Measurements from ENCODE around the gene KPNB1. TPM values are rescaled to one million over a fixed set of nuclear protein-coding genes. Genes with fewer than 3 reads are reported as not detected.

Gene KPNB1
- total and polyA plus RNA-seq, 12 donors, result 41.5 to 352 (median 214) TPM

GRCh38 chr17:47669081-47669480 is 19.4 kb downstream of the KPNB1 start:
- H3K36me3 ChIP-seq (replicated peaks in 1 of 2), result peaks cover 0 to 96% of the 10 kb centered on the region in 2 donors
- peaks cover under 1 to 4% of the 10 kb centered on the region in 2 donors for H3K4me1 ChIP-seq (replicated peaks in 1 of 2)
- H3K27ac ChIP-seq, result no peak overlapping the region
- no peaks in the 10 kb centered on the region for H3K9me3 ChIP-seq (replicated peaks in 1 of 3)
- no peak for DNase-seq
- 59 to 72% (median 67%) methylated on average over 4 of the region's 4 CpGs for WGBS, 4 donors
- no peaks in the 10 kb centered on the region for H3K27me3 ChIP-seq
- intact Hi-C loops (cut with DNase I), result loop anchor here in 1 of 2 donors (10.0 kb wide), 1 partner anchor 136 kb away; no protein-coding TSS in a partner anchor
- no peak overlapping the region for H3K4me3 ChIP-seq
- TF ChIP-seq CTCF (IDR thresholded peaks at IDR 0.05) (no peak), POLR2A (IDR thresholded peaks at IDR 0.05) (no peak)

GRCh38 chr17:47670064-47670463 is 20.3 kb downstream of the KPNB1 start:
- H3K9me3 ChIP-seq (replicated peaks in 1 of 3), result no peaks in the 10 kb centered on the region
- TF ChIP-seq CTCF (IDR thresholded peaks at IDR 0.05), result no peak
- no peak for TF ChIP-seq POLR2A (IDR thresholded peaks at IDR 0.05)
- intact Hi-C loops (cut with DNase I), result no loop called here
- no peak overlapping the region for H3K27ac ChIP-seq
- H3K36me3 ChIP-seq (replicated peaks in 1 of 2), result peaks cover 0 to 96% of the 10 kb centered on the region in 2 donors
- no peaks in the 10 kb centered on the region for H3K27me3 ChIP-seq
- no peak overlapping the region for H3K4me3 ChIP-seq
- H3K4me1 ChIP-seq (replicated peaks in 1 of 2), result peaks cover 4 to 6% of the 10 kb centered on the region in 2 donors
- 16 to 22% (median 21%) methylated on average over 1 of the region's 1 CpG for WGBS, 4 donors
- DNase-seq, result no peak

GRCh38 chr17:47674499-47674898 is 24.8 kb downstream of the KPNB1 start:
- 73 to 85% (median 78%) methylated on average over 4 of the region's 4 CpGs for WGBS, 4 donors
- no peak for DNase-seq
- TF ChIP-seq CTCF (IDR thresholded peaks at IDR 0.05) (no peak), POLR2A (IDR thresholded peaks at IDR 0.05) (no peak)
- Histone ChIP-seq H3K27me3 (no peaks in the 10 kb centered on the region), H3K4me1 (replicated peaks in 1 of 2) (peaks cover 13 to 19% of the 10 kb centered on the region in 2 donors), H3K27ac (peak overlapping the region in 2 of 5 donors; percentile 31 to 40), H3K9me3 (replicated peaks in 1 of 3) (no peaks in the 10 kb centered on the region), H3K4me3 (no peak overlapping the region), H3K36me3 (replicated peaks in 1 of 2) (peaks cover 0 to 100% of the 10 kb centered on the region in 2 donors)
- intact Hi-C loops (cut with DNase I), result no loop called here

- no peak for TF ChIP-seq POLR2A (IDR thresholded peaks at IDR 0.05)
- no peak for TF ChIP-seq CTCF (IDR thresholded peaks at IDR 0.05)
- WGBS, 4 donors, result 93 to 100% (median 96%) methylated on average over 2 of the region's 2 CpGs
- intact Hi-C loops (cut with DNase I), result no loop called here
- no peaks in the 10 kb centered on the region for H3K9me3 ChIP-seq (replicated peaks in 1 of 3)
- no peaks in the 10 kb centered on the region for H3K27me3 ChIP-seq
- H3K27ac ChIP-seq, result peak overlapping the region in 1 of 5 donors; percentile 53
- no peak overlapping the region for H3K4me3 ChIP-seq
- peak in 2 of 7 donors; percentile 14 to 45 for DNase-seq
- peaks cover 0 to 100% of the 10 kb centered on the region in 2 donors for H3K36me3 ChIP-seq (replicated peaks in 1 of 2)
- peaks cover 13 to 19% of the 10 kb centered on the region in 2 donors for H3K4me1 ChIP-seq (replicated peaks in 1 of 2)
Measured at GRCh38 chr17:47675380-47676198, 25.9 kb downstream of the KPNB1 start.
